MV-4-11 (cell line): ENCODE results near the gene CDCA4.

Source experiments
- DNase-seq: peaks from one replicate; lab custom pipeline; 2025; lab: John Stamatoyannopoulos, UW

The CDCA4 gene

DNA sequence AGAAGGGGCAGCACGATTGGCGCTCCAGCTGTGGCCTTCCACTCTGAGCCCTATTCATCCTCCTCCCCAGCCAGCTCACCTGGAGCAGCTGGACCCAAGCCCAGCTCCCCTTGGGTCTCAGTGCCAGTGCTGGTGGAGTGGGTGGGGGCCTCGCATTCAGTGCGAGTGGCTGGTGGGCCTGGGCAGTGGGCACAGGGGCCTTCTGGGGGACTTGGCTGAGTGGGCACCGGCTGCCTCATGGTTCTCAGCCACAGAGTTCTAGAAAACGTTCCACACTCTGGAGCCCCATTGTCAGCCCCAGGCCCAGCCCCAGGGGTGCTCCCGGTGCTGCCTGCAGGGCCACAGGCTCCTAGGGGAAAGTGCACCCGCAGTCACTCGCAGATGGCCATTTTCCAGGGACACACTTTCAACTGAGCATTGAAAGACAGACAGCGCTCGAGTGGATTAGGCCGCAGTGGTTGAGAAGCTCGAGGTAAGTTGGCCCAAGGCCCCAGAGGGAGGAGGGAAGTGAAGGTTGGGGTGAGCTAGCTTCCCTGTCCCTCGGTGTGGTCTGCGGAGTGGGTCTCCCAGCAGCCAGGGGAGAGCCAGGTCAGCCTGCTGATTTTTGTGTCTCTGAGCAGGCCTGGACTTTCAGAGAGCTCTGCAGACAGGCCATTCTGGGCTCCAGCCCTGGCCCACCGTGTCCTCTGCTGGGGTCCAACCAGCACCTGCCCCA lies 31.5 kb downstream of the CDCA4 start:
- DNase-seq: no peak

DNA sequence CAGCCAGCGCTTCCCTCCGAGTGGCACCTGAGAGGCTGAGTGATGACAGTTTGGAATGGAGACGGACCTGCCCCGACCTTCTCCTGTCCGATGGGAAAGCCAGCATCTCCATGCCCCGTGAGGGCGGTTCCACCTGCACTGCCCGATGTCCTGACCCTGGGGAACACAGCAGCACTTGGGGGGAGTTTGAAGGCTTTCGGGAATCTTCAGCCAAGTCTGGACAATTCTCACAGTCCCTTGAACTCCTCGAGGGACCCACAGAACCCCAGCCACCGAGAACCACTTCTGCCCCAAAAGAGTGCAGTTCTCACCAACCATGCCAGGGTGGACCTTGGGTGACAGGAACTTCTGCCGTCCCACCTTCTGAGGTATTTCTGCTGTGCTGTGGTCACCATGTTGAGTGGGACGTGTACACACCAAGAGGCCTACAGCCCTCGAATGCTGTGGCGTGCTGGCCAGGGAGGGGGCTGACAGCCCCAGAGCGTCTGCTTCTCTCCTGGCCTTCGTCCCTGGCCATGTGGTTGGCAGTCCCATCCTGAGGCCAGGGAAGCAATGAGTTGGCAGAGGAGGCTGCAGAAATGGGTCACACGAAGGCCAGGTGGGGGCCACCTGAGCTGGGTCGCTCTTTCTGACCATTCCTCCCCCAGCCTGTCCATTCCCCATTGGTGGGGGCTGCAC lies 34.3 kb downstream of the CDCA4 start:
- no peak for DNase-seq

DNA sequence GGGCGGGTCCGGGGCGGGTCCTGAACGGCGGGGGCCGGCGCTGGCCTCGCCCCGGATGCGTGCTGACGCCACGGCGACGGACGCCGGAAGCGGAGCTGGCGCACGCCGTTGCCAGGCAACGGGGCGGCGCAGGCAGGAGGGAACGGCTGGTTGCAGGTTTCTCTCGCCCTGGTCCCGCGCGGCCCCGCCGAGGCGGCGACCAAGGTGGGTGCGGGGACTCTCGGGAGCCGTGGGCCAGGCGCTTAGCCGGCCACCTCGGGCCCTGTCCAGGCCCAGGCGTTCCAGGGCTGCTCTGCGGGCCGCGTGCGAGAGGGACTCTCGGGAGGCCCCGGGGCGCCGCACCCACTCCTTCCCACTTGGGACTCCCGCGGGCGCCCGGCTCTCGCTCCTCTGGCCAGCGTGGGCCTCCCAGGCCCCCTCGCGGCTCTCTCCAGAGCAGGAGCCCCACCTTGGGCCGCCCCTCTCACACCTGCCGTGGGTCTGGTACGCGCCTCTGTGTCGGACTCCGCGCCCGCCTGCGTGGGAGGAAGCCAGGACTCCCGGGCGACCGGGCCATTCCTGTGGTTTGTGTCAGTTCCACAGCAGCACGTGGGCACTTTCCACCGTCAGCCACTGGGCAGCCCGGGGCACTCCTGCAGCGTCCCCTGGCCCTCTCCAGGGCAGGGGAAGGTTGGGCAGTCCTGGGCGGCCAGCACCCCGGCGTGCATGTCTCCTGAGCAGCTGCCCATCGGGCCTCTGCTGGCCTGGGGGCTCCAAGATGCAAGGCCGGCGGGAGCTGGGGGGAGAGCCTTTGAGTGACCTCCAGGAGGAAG lies 35.0 kb downstream of the CDCA4 start, which contains the start of gene CLBA1:
CLBA1 (plus strand) TSS at position 114 of the 812 bp plus-strand sequence; CDS start at position 758, 644 bp downstream.
- peak; percentile 83 for DNase-seq

DNA sequence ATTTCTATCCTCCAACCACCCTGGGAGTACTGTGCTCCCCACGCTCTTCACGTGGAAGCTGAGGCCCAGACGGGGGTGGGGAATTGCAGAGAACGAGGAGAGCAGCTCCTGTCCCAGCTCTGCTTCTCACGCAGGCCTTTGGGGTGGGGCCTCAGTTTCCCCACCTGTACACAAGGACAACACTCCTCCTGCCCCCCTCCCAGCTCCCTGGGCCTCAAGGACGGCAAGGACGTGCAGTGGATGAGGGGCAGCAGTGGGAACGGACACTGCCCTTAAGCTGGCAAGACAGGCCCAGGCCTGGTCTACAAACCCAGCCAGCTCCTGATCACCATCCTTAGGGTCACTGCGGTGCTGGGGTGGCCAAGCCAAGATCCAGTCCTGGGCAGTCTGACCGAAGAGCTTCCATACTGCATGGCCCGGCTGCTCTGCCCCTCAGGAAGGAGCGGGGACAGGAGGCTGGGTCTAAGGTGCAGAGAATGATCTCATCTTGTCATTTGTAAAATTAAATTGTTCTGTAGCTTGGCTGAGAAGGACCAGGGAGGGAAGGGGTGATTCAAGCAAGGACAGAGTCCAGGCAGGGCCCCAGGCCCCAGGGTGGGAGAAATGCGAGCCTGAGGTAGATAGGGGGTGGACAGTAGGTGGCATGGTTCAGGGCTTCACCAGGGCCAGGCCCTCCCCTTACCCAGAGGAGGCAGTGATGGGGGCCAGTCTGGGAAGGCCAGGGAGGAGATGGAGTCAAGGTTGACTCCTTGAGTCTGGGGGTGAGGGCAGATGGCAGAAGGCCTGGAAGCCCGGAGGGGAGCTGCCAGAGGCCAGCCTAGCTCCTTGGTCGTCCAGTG lies 36.6 kb downstream of the CDCA4 start:
- DNase-seq: no peak

DNA sequence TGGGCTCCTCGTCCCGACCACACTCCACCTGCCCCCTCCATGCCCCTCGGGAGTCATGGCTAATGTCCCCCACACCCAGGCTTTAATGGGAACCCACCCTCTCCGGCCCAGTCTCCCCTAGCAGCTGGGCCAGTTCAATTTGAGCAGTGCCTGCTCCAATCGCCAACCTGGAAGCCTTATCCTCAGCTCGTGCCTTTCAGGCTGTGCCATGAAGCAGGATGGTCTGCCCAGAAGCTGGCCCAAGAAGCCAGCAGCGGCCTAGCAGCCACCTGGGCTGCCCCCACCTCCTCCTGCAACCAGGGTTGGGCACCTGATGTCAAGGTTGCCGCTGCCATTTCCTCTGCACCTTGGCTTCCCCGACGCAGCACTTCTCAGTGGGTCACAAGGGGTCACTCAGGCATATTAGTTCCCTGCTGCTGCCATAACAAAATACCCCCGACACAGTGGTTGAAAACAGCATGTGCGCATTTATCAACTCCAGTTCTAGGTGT lies 37.6 kb downstream of the CDCA4 start:
- no peak for DNase-seq

DNA sequence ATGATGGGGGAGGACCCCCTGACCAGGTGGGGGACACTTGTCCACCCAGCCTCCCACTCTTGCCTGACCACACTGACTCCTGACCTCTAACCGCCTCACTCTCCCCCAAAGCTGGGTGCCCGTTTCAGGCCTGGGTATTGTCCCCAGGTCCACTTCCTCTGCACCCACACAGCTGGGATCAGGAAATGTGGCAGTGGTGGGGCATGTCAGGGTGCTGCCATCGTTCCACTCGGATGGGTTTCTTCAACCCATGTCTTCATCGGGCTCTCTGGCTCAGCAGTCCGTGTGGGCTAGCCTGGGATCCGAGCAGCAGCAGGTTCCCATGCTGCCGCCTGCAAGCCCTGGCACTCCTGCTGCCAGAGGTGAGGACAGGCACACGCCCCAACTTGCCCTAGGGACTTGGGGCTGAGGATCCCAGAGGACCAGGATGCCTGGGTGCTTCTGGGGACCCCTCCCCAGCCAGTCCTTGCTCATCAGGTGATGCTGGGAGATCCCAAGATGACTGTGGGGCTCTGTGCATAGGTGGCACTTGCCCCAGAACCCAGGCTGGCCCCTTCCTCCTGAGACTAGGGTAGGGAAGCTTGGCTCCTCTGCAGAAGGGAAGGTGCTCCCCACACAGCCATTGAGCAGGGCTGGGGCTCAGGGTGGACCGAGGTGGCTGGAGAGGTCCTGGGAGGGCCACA lies 38.2 kb downstream of the CDCA4 start:
- no peak for DNase-seq

DNA sequence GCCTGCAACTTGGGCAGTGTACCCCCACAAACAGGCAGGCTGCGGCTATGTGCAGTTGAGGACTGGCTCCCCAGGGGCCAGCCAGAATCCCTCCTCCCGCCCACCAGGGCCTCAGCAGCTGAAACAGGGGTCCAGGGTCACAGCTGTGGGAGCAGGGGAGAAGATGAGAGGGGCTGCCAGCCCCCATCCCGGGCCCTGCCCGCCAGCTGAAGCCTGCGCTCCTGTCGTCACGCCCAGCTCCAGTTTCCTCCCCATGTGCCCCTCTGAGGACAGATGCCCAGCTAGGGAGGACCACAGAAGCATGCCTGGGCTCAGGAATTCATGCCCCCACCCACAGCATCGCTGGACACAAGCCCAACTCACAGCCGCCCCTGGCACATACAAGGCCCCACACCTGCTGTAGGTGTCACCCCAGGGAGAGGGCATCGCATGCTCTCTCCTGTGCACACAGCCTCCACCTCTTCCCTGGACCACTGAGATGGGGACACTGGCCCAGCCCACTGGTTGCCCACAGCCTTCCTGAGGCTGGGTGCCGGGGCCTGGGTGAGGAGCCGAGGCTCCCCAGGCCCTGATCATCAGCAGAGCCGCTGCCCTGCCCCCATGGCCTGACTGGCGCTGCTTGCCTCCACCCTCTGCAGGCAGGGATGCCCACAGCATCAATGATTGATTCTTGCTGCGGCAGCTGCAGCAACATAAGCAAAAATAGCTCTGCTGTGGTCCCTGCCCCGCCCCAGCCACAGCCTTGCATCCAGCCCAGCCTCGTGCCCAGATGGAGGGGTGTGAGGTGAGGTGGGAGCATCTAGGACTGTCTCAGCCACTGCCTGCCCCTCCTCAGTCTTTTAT lies 39.0 kb downstream of the CDCA4 start:
- peak; percentile 6 for DNase-seq

DNA sequence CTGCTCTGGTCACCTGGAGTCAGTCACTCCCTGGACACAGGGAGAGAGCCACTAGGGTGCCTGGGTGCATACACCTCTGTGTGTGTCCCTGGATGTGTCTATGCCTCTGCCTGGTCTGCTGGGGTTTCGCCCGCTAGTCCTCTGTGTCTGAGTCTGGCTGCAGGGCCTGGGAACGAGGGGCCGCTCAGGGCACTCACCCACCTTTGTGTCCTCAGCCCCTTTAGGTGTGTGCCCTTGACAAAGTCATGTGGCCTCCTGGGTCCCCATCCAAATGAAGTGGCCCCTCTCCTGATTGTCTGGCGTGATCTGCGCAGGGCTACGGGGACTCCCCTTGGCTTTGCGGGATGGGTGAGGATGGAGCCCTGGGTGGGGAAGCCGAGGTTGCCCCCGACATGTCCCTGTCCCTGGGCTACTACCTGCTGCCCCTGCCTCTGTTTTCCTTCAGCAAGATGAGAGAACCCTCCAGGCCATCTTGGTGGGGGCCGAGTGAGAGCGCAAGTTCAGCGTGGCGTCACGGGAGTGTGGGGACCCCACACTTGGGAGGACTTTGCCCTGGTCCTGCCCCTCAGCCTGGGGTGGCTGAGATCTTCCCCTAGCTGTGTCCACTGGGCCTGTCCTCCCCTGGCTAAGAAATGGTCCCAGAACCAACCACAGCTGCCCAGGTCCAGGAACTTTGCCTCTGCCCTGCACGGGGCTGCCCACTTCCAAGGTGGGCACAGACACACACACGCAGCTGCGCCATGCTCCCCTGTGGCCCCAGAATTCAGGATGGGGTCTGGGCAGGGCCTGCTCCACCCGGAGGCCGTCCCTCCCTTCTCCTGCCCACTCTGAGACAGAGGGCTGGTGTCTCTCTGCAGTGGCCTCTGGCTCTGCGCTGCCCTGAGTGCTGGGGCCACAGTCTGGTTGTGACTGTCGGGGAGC lies 40.0 kb downstream of the CDCA4 start:
- no peak for DNase-seq

DNA sequence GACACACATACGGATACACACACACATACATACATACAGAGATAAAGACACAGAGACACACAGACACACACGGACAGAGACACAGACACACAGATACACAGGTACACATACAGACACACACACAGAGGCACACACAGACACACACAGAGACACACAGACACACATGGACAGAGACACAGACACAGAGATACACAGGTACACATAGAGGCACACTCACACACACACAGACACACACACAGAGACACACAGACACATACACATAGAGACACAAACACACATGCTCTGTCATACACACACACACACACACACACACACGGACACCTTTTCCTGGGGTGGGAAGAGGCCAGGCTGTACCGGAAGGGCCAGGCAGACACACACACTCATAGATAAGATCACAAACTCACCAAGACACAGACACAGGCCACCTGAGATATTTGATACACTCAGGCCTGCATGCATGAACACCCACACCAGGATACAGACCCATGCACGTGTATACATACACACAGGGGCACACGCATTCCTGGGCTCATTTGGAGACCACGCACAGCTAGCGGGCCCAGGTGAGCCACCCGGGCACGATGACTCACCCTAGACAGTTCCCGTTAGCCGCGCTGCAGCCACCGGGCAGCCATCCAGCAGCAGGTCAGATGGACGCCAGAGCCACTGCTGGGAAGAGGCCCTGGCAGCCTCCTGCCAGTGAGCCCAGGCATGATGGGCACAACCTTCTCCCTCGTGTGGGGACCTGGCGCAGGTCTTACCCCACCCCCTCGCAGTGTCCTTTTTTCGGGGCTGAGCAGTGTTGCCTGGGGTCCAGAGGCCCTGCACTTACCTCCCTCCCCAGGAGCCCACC lies 40.9 kb downstream of the CDCA4 start:
- no peak for DNase-seq

DNA sequence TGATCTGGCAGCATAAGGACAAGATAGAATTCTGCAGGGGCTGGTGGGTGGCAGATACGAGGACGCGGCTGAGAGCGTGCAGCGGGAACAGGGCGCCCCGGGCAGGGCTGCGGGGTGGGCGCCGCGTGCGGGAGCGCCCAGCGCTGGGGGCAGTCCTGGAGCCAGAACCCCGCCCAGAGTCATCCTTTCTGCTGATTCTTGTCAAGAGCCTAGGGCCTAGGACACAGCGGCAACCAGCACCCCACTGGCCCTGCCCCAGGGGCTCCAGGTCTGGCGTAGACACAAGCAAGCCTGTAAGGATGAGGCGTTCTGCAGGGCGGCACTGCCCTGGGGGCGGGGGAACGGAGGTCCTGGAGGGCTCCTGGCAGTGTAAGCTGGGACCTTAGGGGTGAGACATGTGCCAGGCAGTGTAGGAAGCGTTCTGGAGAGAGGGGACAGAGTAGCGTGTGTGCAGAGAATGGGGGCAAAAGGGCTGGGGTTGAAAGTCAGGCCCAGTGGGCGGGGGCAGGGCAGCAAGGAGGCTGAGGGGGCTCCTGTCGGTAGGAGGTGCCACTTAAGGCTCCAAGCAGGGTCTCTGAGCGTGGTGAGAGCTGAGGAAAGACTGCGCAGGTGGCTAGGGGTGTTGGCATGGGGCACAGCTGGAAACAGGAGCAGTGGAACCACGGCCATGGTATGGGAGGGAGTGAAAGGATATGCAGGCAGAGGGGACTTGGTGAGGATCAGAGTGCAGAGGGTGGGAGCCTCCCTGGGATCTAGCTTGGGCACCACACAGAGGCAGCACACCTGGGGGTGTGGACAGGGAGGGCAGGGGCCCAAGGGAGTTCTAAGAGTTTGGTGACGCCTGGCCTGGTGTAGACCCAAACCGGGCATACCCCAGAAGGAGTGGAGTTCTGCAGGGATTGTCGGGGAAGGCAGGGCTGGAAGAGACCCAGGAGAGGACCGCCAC lies 41.9 kb downstream of the CDCA4 start:
- no peak for DNase-seq

DNA sequence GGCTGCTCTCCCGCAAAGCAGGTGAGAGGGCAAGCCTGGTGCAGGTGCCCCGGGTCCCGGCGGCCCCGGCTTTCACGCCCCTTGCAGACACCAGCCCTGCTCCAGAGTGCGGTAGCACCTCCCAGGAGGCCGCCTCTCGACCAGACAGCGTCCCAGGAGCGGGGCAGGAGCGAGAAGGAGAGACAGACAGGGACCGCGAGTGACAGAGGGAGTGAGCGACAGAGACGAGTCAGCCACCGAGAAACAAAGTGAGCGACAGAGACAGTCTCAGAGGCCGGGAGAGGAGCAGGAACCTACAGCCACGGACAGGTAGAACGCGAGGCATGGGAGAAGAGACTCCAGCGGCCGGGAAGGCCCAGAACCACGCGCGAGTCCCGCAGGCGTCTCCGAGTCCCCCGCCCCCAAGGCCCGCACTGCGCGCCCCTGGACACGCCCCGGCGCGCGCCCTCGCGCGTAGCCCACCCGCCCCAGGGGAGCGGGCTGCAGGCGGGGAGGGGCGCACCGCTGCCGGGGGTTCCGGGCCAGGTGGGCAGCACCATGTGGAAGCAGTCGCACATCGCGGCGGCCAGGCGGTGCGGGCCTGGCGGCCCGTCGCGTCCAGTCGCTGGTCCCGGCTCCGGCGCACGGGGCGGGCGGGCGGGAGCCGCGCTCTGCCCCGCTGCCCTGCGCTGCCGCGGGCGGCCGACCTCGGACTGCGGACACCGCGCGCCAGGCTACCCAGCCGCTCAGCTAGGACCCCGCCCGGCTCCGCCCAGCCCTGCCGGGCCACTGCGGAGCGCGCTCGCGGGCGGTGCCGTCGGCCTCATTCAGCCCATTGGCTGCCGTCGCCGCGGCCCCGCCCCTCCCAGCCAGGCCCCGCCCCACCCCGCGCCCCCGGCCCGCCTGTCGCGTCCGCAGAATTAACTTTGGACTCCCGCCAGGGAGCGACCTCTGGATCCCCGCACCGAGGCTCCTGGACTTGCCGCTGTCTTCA lies 42.9 kb downstream of the CDCA4 start, which contains the start of gene AHNAK2:
AHNAK2 (minus strand) TSS at position 694 of the 973 bp plus-strand sequence; CDS start at position 557, 137 bp downstream.
- peak; percentile 42 for DNase-seq

DNA sequence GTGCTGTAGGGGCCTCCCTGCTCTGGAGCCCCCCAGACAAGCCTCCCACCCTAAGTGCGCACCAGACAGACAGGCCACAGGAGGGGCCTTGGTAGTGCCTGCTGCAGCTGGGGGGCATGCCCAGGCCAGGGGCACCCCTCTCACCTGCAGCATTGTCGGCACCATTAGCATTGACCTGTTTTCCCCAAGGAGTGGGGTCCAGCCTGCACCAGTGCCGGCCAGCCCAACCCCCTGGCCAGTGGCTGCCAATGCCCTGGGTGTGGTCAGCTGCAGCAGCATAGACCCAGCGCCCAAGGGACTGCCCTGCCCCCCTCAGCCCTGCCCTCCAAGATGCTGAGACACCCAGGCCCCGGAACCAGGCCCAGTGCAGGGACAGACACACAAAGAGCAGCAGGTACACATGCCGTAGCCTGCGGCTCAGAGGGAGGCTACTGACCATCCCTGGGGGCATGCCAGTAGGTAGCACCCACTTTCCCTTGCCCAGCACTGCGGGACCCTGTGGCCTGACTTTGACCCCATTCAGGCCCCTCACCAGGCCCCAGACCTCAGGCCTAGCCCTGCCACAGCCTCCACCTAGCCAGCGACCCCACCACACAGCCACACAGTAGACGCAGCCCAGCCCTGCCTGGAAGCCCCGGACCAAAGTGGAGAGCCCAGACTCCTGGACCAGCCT lies 43.7 kb downstream of the CDCA4 start:
- no peak for DNase-seq

DNA sequence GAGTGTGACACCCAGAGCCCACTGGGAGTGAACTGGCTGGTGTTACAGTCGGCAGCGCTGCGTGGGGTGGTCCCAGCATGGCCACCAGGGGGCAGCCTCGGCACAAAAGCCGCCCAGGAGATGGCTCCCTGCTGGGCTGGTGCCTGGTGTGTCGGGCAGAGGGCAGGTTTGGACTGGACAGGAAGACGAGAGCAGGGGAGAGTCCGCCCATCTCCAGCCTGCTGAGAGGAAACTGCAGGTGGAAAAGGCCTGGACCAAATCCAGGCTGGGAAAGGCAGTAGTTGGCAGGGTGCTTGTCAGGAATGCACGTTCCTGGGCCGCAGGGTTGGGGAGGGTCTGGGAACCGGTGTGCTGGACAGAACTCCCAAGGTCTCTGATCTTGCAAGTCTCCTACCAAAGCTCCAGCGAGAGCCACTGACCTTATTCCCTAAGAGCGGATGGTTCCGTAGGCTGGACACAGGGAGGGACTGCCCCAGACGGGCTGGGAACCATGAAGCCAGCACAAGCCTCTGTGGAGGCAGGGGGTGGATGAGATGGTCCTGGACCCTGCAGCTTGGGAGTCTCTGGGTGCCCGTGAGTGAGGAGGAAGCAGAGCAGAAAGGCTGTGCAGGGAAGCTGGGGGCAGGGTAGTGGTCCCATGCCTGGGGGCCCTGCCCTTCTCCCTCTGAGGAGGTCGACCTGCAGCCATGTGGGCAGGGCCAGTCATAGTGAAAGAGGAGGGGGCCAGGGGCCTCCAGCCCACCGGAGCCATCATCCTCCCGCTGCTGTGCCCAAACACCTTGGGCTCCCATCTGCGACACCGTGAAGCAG lies 44.5 kb downstream of the CDCA4 start:
- peak; percentile 65 for DNase-seq
